Esophagus muscularis mucosa (tissue), 4 donors: Measurements from ENCODE around the gene RPS21. TPM values are rescaled to one million over a fixed set of nuclear protein-coding genes. Genes with fewer than 3 reads are reported as not detected.

Experiments
- DNase-seq: peaks from one replicate; pipeline ENCODE4 v3.0.0-alpha.2; 2017; ENCODE audit errors: extremely low spot score
- H3K27ac ChIP-seq, 4 donors: fragments of 200-600 bp; sonication (generic); replicated peaks in 1 of 4; 1 replicate in 3 of 4; 2 replicates in 1 of 4; pipeline ENCODE4 v1.5.1; 2016 to 2019; ENCODE audit warnings: mild to moderate bottlenecking in 1 of 4
- H3K27me3 ChIP-seq, 4 donors: fragments of 200-600 bp; sonication (generic); one replicate each; pipeline versions ENCODE4 v1.5.1 to v1.6.0; 2016 to 2019
- H3K36me3 ChIP-seq, 4 donors: fragments of 200-600 bp; sonication (generic); one replicate each; pipeline ENCODE4 v1.5.1; 2016 to 2019
- H3K4me1 ChIP-seq, 4 donors: fragments of 200-600 bp; sonication (generic); one replicate each; pipeline ENCODE4 v1.5.1; 2016 to 2019
- H3K4me3 ChIP-seq, 4 donors: fragments of 200-600 bp; sonication (generic); 1 replicate in 2 of 4; 2 replicates in 2 of 4; pipeline ENCODE4 v1.5.1; 2016 to 2019; ENCODE audit warnings: mild to moderate bottlenecking in 4 of 4, moderate library complexity in 1 of 4
- H3K9me3 ChIP-seq, 4 donors: fragments of 200-600 bp; sonication (generic); 1 replicate in 3 of 4; 2 replicates in 1 of 4; pipeline ENCODE4 v1.5.1; 2016 to 2019
- EP300 ChIP-seq: sonication (generic); formaldehyde crosslinking; IDR thresholded peaks from one replicate; pipeline ENCODE4 v1.6.1; 2017; ENCODE audit warnings: antibody characterized with exemption
- POLR2A ChIP-seq: fragments of 450-650 bp; IDR thresholded peaks from one replicate; pipeline ENCODE4 v1.6.1; 2017; ENCODE audit warnings: antibody characterized with exemption, moderate library complexity, mild to moderate bottlenecking, low read depth
- POLR2AphosphoS5 ChIP-seq, 2 donors: sonication (generic); formaldehyde crosslinking; IDR thresholded peaks; one replicate each; pipeline ENCODE4 v1.6.1; 2017; ENCODE audit warnings: antibody characterized with exemption in 2 of 2
- WGBS: methylation state at CpG from one replicate; pipeline ENCODE4 v1.1.5; 2018; 5-methylcytosine and 5-hydroxymethylcytosine counted together
- intact Hi-C: fragments of 100-400 bp; cut with DNase I; formaldehyde crosslinking; loops from one replicate; pipeline ENCODE4 v1.15.1; 2023
- total RNA-seq, 4 donors: library from RNA; depleted of rRNA; stranded (reverse); fragments of >200 nt; gene quantifications; one replicate each; pipeline versions ENCODE4 v1.1.0 to v1.2.1, GENCODE V29; 2016
- TF ChIP-seq, protein P1 (sequence below), 3 experiments: fragments of 200-600 bp in 2 of 3; fragments of 450-650 bp in 1 of 3; sonication (generic) in 2 of 3; IDR thresholded peaks; one replicate each; pipeline ENCODE4 v1.5.1; 2017 to 2019; ENCODE audit warnings: antibody characterized with exemption in 3 of 3, mild to moderate bottlenecking in 2 of 3, moderate library complexity in 1 of 3

RPS21 gene
- total RNA-seq, 4 donors from 2014 or later, result 581 to 2,787 (median 1,391) TPM

DNA sequence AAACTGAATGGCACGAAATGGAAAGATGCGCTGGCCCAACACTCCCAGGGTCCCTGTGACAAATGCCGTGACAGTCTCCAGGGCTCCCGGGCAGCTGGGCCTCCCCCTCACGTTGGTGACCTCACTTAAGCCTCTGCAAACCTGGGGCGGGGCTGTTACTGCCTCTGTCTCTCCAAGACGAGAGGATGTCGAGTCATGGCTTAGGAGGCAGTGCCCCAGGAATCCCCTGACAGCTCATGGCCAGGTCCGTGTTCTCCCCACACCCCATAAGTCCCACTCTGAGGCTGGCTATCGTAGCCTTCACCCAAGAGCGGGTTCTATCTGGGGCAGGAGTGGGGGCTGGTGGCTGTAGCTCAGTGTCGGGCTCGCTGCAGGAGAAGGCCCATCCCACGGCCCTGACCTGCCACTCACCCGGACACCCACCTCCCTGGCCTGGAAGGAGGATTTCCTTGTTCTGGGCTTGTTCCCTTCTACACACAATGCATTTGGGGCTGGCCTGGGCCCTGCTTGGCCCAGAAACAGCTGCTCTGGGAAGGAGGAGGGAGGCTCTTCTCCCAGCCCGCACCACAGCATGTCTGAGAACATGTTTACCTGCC, 5.6 kb upstream of the RPS21 start:
- Histone ChIP-seq H3K36me3 (no peaks in the 10 kb centered on the region), H3K27me3 (no peaks in the 10 kb centered on the region), H3K9me3 (no peaks in the 10 kb centered on the region), H3K27ac (peak overlapping the region; percentile 54 to 77 (median 67)), H3K4me1 (peaks cover 52 to 68% (median 61%) of the 10 kb centered on the region in 4 donors), H3K4me3 (no peak overlapping the region)
- no peak for DNase-seq
- 74% methylated on average over 11 of the region's 16 CpGs for WGBS
- intact Hi-C loops, result no loop called here
- TF ChIP-seq POLR2AphosphoS5 (IDR thresholded peaks at IDR 0.05) (peak; percentile 45 to 54), POLR2A (no peak)

DNA sequence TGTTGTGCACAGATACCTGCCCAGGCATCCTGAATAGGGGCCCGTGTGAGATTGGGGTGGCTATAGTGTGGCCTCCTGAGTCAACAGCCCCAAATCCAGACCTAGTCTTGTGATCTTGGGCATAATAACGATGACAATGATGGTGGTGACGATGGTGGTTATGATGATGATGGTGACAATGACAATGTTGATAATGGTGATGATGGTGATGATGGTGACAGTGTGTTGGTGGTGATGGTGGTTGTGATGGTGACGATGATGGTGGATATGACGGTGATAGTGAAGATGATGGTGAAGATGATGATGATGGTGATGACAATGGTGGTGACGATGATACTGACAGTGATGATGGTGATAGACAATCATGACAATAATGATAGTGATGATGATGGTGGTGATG, 5.1 kb upstream of the RPS21 start:
- Histone ChIP-seq H3K36me3 (no peaks in the 10 kb centered on the region), H3K27me3 (no peaks in the 10 kb centered on the region), H3K27ac (peak overlapping the region; percentile 54 to 77 (median 67)), H3K4me3 (no peak overlapping the region), H3K4me1 (peaks cover 47 to 63% (median 57%) of the 10 kb centered on the region in 4 donors), H3K9me3 (no peaks in the 10 kb centered on the region)
- no peak for DNase-seq
- intact Hi-C loops, result no loop called here
- TF ChIP-seq EP300, result no peak
- 84% methylated on average over 6 of the region's 6 CpGs for WGBS

DNA sequence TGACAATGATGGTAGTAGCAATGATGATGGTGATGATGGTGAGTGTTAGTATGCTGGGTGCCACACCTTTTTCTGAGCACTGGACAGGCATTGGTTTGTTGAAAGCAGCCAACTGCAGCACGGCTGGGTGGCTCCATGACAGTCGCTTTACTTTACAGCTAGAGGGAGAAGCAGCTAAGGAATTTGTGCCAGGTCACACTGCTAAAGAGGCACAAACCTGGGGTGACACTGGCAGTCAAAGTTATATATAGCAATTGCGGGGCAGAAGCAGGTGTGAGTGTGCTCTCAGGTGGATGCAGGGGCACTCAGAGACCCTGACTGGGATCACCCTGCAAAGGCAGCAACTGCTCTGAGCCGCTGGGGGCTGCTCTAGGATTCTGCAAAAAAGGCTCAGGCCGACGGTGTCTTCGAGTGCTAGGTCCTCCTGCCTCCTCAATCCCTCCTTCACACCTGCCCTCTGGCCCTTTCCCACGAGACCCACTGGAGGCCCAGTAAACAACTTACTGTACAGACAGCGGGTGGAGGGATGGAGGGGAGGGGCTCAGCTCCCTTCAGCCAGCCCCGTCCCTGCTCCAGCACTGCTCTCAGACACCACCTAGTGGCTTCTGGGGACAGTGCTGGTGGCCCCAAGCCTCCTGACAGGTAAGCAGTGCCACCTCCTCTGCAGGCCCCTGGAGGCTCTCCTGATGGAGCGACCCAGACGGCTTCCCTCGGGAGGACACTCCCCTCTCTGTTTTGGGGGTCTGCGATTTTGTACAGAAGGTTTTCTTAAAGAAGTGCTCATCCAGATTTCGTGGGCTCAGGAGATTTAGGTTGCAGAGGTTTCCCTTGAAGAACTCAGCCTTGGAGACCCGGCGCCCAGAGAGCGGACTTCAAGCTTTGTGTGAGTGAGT, 4.4 kb upstream of the RPS21 start:
- peak overlapping the region; percentile 20 to 77 (median 49) for H3K27ac ChIP-seq
- WGBS, result 35% methylated on average over 13 of the region's 18 CpGs
- no peaks in the 10 kb centered on the region for H3K27me3 ChIP-seq
- no peak overlapping the region for H3K4me3 ChIP-seq
- peaks cover 43 to 60% (median 53%) of the 10 kb centered on the region in 4 donors for H3K4me1 ChIP-seq
- H3K9me3 ChIP-seq, result no peaks in the 10 kb centered on the region
- TF ChIP-seq POLR2AphosphoS5 (IDR thresholded peaks at IDR 0.05), result peak; percentile 29 to 63
- TF ChIP-seq POLR2A, result no peak
- TF ChIP-seq, protein P1, sequence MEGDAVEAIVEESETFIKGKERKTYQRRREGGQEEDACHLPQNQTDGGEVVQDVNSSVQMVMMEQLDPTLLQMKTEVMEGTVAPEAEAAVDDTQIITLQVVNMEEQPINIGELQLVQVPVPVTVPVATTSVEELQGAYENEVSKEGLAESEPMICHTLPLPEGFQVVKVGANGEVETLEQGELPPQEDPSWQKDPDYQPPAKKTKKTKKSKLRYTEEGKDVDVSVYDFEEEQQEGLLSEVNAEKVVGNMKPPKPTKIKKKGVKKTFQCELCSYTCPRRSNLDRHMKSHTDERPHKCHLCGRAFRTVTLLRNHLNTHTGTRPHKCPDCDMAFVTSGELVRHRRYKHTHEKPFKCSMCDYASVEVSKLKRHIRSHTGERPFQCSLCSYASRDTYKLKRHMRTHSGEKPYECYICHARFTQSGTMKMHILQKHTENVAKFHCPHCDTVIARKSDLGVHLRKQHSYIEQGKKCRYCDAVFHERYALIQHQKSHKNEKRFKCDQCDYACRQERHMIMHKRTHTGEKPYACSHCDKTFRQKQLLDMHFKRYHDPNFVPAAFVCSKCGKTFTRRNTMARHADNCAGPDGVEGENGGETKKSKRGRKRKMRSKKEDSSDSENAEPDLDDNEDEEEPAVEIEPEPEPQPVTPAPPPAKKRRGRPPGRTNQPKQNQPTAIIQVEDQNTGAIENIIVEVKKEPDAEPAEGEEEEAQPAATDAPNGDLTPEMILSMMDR (IDR thresholded peaks at IDR 0.05), result peak; percentile 84 to 97 (median 91)
- no peak for DNase-seq
- no peaks in the 10 kb centered on the region for H3K36me3 ChIP-seq
- intact Hi-C loops, result no loop called here

DNA sequence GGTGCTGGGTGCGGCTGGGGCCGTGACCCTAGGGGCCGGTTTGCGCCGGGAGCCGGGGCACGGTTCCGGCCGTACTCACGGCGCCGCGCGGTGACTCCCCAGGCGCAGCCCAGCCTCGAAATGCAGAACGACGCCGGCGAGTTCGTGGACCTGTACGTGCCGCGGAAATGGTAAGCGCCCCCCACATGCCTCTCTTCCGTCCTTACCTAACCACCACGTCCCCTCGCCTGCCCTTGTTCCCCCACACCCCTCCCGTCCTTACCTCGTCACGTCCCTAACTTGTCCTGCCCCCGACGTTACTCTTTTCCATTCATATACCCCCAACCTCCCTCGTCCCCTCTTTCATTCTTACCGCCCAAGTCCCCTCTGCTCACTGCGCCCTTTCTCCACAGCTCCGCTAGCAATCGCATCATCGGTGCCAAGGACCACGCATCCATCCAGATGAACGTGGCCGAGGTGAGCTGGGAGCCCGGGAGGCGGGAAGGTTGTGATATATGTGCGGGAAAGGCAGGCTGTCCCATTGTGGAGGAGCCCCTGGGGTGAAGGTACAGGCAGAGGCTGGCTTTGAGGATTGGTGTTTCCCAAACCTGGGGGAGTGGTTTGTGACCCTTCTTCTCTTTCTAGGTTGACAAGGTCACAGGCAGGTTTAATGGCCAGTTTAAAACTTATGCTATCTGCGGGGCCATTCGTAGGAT, 463 bp downstream of the RPS21 start:
- H3K4me3 ChIP-seq, result peak overlapping the region; percentile 85 to 100 (median 91)
- H3K4me1 ChIP-seq, result peaks cover 27 to 41% (median 34%) of the 10 kb centered on the region in 4 donors
- peak overlapping the region; percentile 90 to 97 (median 93) for H3K27ac ChIP-seq
- DNase-seq, result no peak
- TF ChIP-seq POLR2A (no peak), POLR2AphosphoS5 (IDR thresholded peaks at IDR 0.05) (no peak), EP300 (no peak)
- TF ChIP-seq, protein P1 (IDR thresholded peaks at IDR 0.05), result no peak
- peaks cover 0 to 47% (median 42%) of the 10 kb centered on the region in 4 donors for H3K36me3 ChIP-seq
- intact Hi-C loops, result no loop called here
- 4% methylated on average over 45 of the region's 47 CpGs for WGBS
- no peaks in the 10 kb centered on the region for H3K27me3 ChIP-seq
- no peaks in the 10 kb centered on the region for H3K9me3 ChIP-seq

DNA sequence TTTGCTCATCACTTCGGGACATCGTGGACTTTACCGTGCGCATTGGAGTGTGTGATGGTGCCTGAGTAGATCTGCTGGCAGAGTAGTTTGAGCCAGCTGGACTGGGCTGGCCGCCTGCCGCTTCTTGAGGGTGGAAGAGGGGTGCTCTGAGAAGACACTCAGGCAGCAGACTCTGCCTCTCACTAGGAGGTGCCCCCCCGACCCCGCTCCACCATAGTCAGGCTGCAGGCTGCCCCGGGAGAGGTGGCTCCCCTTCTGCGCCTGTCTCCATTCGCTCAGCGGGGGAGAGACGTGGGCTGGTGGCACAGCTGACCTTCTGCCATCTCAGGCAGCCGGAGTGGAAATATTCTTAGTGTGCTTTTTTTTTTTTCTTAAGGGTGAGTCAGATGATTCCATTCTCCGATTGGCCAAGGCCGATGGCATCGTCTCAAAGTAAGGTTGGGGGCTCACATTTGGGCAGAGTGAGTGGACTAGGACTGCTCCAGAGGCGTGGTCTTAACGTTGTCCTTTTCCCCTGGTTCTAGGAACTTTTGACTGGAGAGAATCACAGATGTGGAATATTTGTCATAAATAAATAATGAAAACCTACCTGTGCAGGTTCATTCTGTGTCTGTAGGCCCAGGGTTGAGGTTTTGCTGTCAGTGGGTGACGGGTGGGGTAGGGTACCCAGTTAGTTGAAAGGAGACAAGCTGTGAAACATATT, 1.2 kb downstream of the RPS21 start:
- TF ChIP-seq, protein P1 (IDR thresholded peaks at IDR 0.05), result no peak
- TF ChIP-seq POLR2AphosphoS5 (IDR thresholded peaks at IDR 0.05) (no peak), EP300 (no peak), POLR2A (no peak)
- intact Hi-C loops, result no loop called here
- H3K9me3 ChIP-seq, result no peaks in the 10 kb centered on the region
- H3K4me3 ChIP-seq, result peak overlapping the region; percentile 85 to 100 (median 91)
- no peaks in the 10 kb centered on the region for H3K27me3 ChIP-seq
- peak overlapping the region in 3 of 4 donors; percentile 90 to 97 (median 91) for H3K27ac ChIP-seq
- peaks cover 24 to 36% (median 28%) of the 10 kb centered on the region in 4 donors for H3K4me1 ChIP-seq
- DNase-seq, result no peak
- WGBS, result 70% methylated on average over 13 of the region's 20 CpGs
- peaks cover 2 to 54% (median 49%) of the 10 kb centered on the region in 4 donors for H3K36me3 ChIP-seq
